ENCODE data around the gene SH3BP2. TPM values are rescaled to one million over a fixed set of nuclear protein-coding genes. Genes with fewer than 3 reads are reported as not detected.

The SH3BP2 gene
- total RNA-seq, 1 experiment from 2014 or later, result 9.0 TPM

DNA sequence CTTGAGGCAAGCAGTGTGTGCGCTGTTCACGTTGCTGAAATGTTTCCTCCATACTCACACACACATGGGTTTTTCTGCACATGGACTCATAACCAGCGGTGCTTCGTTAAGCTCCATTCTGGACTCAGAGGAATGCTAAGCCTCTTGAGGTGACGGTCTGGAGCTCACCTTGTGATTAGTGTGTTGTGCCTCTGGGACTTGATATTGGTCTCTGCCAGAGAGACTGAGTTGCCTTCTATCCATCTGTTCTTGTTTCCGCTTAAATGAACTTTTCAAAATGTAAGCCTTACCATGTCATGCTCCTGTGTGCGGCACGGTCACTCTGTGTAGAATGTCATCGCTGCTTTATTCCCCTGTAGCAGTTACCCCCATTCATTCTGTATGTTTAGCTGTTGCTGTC, 93.3 kb downstream of the SH3BP2 start:
- in situ Hi-C loops (cut with HindIII; ENCODE audit: low sequenced_read_pairs), result no loop called here

DNA sequence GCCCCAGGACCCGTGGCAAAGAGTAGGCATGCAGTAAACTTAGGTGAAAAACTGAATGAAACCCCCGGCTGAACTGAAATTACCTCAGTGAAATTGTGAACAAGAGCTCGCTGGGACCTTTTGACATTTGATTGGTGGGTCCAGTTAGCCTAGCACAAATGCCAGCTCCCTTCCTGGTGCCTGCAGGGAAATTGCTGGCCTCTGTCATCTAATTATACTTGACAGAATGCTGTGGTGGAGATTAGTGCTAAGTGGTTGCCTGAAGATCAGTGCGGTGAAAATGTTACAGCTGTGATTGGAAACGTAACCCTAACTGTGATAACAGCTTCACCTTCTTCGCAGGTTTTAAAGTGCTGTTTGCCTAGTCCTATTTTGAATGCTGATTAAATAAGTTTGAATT, 93.7 kb downstream of the SH3BP2 start:
- no peak for DNase-seq (ENCODE audit: low spot score)
- in situ Hi-C loops (cut with HindIII; ENCODE audit: low sequenced_read_pairs), result no loop called here

More for the DNA sequence above, 93.3 kb downstream of the SH3BP2 start:
- DNase-seq (ENCODE audit: low spot score), result peak; percentile 64

DNA sequence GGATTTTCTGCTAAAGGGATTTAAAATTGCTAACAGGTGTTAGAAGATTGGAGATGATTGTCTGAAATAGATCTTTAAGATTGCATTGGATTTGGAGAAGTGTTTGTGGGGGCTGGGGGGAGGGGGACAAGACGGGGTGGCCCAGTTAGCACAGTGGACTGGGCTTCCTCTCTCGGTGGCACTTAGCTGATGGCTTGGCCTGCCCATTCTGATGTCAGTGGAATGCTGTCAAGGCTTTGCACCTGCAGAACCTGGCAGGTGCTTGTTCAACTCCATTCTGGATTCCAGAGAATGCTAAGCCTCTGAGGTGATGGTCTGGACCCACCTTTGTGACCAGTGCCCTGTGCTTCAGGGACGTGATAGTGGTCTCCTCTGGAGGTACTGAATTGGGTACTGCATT, 94.5 kb downstream of the SH3BP2 start:
- DNase-seq (ENCODE audit: low spot score), result no peak

DNA sequence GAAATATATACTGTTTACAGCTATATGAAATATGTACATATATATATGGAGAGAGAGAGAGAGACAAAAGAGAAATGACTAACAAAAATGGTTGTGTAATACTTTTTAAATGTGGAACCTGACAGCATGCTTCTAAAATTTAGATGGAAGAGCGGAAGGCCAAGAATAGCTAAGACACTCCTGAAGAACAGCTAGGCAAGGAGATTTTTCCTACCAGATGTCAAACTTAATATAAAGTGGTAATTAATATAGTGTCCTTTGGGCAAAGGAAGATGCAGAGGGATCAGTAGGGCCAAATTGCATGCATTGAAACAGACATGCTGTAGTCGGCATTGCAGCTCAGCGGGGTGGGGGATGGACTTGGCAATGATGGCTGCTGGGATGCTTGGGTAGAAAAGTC, 96.0 kb downstream of the SH3BP2 start:
- DNase-seq (ENCODE audit: low spot score), result no peak
- in situ Hi-C loops (cut with HindIII; ENCODE audit: low sequenced_read_pairs), result no loop called here

More for the DNA sequence above, 94.5 kb downstream of the SH3BP2 start:
- in situ Hi-C loops (cut with HindIII; ENCODE audit: low sequenced_read_pairs), result no loop called here

Other genes starting within 250 kb of the SH3BP2 start
- 42.9 and 57.7 TPM in 2 replicates for gene TNIP2, start 36.7 kb upstream of the SH3BP2 start, total RNA-seq (2014; rRNA removed; shearing (Covaris generic))
- 82.3 and 121 TPM in 2 replicates for gene ADD1, start 50.8 kb downstream of the SH3BP2 start, total RNA-seq (2014; rRNA removed; shearing (Covaris generic))
- gene NOP14, start 170.3 kb downstream of the SH3BP2 start, total RNA-seq (2014; rRNA removed; shearing (Covaris generic)), result 25.8 and 55.4 TPM in 2 replicates
- gene GRK4, start 170.5 kb downstream of the SH3BP2 start, total RNA-seq (2014; rRNA removed; shearing (Covaris generic)), result 2.0 and 4.2 TPM in 2 replicates